ENCODE data around the gene LGALS7.
"Not testable (repeated sequence)": the region's sequence is repeated elsewhere in the genome, so short reads cannot be mapped to it uniquely, and the experiment has no call there.

LGALS7 gene

DNA sequence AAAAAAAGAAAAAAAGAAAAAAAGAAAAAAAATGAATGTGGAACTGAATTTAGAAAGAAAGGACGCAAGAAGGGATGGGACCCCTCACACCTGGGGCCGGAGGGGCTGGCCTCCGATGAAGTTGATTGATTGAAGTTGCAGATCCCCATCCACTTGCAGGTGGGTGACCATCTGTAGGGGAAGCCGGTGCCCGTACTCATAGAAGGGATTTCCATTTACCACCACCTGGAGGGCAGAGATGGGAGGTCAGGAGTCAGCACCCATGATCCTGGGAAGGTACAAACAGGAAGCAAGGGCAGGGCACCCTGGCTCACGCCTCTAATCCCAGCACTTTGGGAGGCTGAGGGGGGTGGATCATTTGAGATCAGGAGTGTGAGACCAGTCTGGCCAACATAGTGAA lies 33.1 kb upstream of the LGALS7 start:
- DNase-seq (ENCODE audit: low read depth) = no peak
- TF ChIP-seq CTCF (conservative IDR thresholded peaks at IDR 0.05; ENCODE audit: control insufficient read depth, insufficient read depth, low read depth, low read length) = no peak
- H3K4me3 ChIP-seq (ENCODE audit: control insufficient read depth, low read depth, low read length) = no peak overlapping the region

GRCh38 chr19:38805180-38805579 lies 31.9 kb upstream of the LGALS7 start:
- peak; percentile 14 for DNase-seq (ENCODE audit: low read depth)
- no peak for TF ChIP-seq CTCF (conservative IDR thresholded peaks at IDR 0.05; ENCODE audit: control insufficient read depth, insufficient read depth, low read depth, low read length)
- H3K4me3 ChIP-seq (ENCODE audit: control insufficient read depth, low read depth, low read length) = no peak overlapping the region

DNA sequence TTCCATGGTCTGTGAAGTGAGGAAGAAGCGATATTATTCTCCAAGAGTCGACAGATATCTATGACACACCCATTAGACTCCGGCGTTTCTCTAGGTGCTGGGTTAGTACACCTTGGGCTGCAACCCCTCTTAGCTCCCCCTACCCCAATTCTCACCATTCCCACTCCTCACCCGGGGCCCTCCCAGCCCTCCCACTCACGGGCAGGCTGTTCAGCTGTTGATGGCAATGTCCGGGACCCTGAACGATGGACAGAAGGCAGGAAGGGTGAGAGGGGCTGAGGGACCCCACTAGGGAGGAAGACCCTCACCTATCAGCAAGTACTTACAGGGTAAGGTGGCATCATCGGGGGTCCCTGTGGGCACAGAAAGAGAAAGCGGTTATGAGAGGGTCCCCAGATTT lies 30.2 kb upstream of the LGALS7 start:
- DNase-seq (ENCODE audit: low read depth) = no peak

GRCh38 chr19:38801359-38802095 lies 28.2 kb upstream of the LGALS7 start:
- TF ChIP-seq CTCF (conservative IDR thresholded peaks at IDR 0.05; ENCODE audit: control insufficient read depth, insufficient read depth, low read depth, low read length) = no peak
- H3K4me3 ChIP-seq (ENCODE audit: control insufficient read depth, low read depth, low read length) = no peak overlapping the region
- no peak for DNase-seq (ENCODE audit: low read depth)

More for the DNA sequence above, 30.2 kb upstream of the LGALS7 start:
- TF ChIP-seq CTCF (conservative IDR thresholded peaks at IDR 0.05; ENCODE audit: control insufficient read depth, insufficient read depth, low read depth, low read length) = no peak
- H3K4me3 ChIP-seq (ENCODE audit: control insufficient read depth, low read depth, low read length) = no peak overlapping the region

DNA sequence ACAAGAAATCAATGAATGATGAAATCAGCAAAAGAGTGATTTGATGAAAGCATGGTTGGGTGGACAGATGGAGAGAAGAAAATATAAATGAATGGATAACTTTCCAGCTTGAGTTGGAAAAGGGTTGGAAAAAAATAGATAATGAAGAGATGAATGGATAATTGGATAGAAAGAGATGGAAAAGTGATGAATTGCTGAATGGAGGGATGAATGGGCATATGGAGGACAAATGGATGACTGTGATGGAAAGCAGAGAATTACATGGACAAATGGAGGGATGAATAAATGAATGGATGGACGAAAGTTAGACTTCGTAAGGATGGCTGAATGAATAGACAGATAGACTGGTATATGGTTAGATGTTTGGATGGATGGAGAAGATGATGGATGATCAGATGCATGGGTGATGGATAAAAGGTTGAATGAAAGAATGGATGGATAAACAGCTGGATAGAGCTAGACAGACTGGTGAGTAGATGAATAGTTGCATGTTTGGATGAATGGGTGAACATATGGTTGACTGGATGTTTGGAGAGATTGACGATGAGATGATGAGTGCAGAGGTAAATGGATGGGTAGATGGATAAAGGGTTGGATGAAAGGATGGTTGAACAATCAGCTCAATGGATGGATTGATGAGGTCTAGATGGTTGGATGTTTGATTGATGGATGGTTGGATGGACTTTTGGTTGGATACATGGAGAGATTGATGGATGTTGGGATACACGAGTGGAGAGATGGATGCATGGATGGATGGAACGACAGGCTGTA lies 27.4 kb upstream of the LGALS7 start:
- H3K4me3 ChIP-seq (ENCODE audit: control insufficient read depth, low read depth, low read length) = no peak overlapping the region
- no peak for DNase-seq (ENCODE audit: low read depth)
- no peak for TF ChIP-seq CTCF (conservative IDR thresholded peaks at IDR 0.05; ENCODE audit: control insufficient read depth, insufficient read depth, low read depth, low read length)

- no peak for DNase-seq (ENCODE audit: low read depth)
- no peak overlapping the region for H3K4me3 ChIP-seq (ENCODE audit: control insufficient read depth, low read depth, low read length)
- TF ChIP-seq CTCF (conservative IDR thresholded peaks at IDR 0.05; ENCODE audit: control insufficient read depth, insufficient read depth, low read depth, low read length) = no peak
Observed at GRCh38 chr19:38799104-38799503, 25.8 kb upstream of the LGALS7 start.

DNA sequence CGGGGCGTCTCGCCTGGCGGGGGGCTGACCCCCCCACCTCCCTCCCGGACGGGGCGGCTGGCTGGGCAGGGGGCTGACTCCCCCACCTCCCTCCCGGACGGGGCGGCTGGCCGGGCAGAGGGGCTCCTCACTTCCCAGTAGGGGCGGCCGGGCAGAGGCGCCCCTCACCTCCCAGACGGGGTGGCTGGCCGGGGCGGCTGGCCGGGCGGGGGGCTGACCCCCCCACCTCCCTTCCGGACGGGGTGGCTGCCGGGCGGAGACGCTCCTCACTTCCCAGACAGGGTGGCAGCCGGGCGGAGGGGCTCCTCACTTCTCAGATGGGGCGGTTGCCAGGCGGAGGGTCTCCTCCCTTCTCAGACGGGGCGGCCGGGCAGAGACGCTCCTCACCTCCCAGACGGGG lies 24.5 kb upstream of the LGALS7 start:
- not testable (repeated sequence) for H3K4me3 ChIP-seq (ENCODE audit: control insufficient read depth, low read depth, low read length); DNase-seq (ENCODE audit: low read depth)

Measured in fibroblast of mammary gland (primary cell).